Occipital lobe (tissue), 2 donors: ENCODE data around the gene LMAN1. TPM values are rescaled to one million over a fixed set of nuclear protein-coding genes. Genes with fewer than 3 reads are reported as not detected.
A peak's percentile ranks its signal among the peaks of the same experiment; 100 is the strongest.

Source experiments
- DNase-seq: peaks from one replicate; lab custom pipeline; 2025; lab: John Stamatoyannopoulos, UW
- total RNA-seq: library from RNA; depleted of rRNA; stranded (reverse); fragments of >200 nt; gene quantifications from one replicate; pipeline ENCODE4 v1.2.3, GENCODE V29; 2014

Gene LMAN1
- total RNA-seq, 1 donor from 2014 or later = 52.6 TPM

DNA sequence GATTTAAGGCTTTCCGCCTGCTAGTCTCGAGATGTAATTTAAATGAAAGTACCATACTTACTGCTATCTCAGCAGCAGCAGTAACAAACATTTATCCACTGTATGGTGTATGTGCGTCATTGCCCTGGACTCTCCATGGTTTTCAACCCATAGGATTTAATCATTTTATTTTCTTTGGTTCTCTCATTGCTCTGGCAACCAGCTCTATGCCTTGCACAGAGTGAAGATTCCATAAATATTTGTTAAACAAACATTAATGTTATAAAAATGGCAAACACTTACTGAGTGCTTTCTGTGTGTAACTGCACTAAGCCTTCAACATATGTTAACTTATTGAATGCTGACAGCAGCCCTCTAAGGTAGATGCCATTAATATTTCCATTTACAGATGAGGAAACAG, 1.3 kb upstream of the LMAN1 start:
- no peak for DNase-seq

DNA sequence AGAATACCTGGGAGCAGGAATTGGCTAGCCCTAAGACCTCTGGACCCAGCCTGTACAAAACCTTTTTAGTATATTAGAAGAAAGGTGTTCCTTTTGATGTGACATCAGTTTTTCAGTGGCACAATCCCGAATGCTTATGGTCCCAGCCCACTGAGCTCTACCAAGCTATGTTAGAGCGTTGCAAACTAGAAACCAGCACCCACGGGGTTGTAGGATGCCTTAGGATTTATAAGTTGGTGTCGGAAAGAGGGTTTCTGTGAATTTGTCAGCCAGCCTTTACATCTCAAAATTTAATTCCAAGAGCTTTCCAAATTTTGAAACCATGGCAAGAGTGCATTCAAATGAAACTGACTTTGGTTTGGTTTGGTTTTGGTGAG, 499 bp upstream of the LMAN1 start:
- DNase-seq = no peak

DNA sequence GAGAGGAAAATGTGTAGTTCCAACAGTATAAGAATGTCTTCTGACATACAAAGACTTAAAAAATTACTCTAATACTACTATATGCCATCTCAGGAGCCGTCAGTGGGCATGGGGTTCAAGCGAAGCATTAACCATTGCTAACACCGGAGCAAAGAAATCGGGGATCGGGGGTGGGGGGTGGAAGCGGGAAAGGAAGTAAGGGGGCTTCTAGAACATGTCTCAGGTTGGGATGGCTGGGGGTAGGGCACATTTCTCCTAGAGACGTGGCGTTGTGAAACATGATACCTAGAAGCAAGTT, 702 bp downstream of the LMAN1 start:
- no peak for DNase-seq

DNA sequence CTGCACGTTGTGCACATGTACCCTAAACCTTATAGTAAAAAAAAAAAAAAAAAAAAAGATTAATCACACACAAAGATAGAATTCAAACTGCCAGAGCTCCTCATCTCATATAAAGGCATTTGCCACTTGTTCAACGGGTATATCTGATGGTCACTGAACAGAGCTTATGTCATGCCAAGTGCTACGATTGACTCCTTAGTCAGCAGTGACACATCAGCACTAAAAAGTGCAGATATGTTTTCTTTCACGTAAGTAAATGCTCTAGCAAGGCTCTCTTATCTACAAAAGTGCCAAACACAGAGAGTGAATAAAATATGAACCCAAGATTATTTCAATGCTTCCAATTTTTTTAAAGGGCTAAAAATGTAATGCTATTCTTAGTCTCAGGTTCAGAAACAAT, 1.1 kb downstream of the LMAN1 start:
- no peak for DNase-seq

DNA sequence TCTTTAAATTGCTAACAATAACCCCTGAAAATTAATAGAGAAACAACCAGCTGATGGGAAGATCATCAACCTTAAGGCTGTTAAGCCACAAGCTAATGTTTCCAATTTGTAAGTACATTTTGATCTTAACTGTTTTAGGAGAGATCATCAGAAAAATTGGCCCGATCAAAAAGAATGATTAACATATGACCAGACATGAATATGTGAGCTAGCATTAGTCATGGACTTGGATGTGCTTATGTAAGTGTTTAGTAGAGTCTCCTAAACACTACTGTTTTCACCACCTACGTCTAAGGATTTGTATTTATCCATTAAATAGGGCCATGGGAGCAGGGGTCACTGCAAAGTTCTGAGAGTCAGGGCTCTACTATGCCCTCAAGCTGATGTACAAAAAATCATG, 4.3 kb downstream of the LMAN1 start:
- DNase-seq = no peak

DNA sequence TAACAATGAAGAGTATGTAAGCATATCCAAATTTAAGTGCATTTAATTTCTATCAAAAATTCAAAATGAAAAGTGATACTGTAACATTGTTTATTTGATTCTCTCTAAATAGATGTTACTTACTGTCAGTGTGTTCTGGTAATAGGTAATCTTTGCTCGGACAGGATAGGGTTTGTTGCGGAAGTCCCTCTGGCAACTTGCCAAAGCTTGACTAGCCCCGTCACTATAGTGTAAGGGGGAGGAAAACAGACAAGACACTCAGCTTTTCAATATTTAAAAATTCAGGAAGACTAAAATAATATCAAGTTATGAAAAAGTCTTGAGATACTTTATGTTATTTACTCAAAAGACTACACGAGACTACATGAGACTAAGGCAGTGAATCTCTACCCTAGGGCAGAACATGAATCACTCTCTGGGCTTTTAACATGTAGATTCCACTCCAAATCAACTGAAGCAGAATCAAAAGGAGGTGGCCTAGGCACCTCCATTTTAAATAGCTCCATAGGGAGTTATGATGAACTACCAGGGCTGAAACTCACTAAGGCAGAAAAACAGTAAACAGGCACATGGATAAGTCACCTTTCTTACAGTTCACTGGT, 5.9 kb downstream of the LMAN1 start:
- no peak for DNase-seq

DNA sequence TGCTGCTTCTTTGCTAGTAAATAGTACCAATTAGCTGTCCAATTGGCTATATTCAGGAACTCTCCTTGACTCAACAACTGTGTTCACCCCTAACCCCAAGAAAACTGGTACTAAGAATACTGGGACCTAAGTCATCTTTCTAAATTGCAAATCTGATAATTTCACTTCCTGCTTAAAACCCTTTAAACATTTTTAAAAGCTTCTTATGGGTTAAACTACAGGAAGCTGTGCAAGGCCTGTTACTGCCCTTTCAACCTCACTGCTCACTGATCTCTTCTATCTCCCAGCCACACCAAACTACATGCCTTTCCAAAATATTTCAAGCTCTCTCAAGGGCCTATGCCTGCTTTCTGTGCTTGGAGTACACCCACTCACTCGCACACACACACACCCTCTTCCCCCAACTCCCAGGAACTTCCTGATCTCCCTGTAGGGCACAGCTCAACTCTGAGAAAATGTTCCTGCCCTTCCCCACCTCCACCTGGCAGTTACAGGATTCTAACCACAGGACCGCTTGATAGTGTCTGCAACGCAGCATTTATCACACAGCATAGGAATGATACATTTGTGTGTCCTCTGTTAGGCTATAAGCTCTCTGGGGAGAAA, 6.7 kb downstream of the LMAN1 start:
- no peak for DNase-seq

DNA sequence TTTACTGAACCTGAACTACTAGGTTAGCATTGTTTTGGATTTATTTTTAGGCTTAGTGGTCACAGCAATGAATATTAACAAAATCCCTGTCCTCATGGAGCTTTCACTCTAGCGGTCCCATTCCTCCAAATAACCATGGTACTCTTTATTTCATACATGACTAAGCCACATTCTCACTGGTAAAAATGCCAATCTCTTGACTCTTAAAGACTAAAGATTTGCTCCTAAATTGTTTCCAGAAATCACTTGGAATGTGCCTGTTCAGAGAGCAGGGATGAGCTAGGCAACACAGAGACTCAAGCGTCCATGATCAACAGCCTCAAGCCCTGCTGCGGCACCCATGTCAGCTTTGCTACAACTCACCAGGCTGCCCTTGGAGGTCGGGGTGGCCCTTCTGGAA, 13.5 kb downstream of the LMAN1 start:
- no peak for DNase-seq

DNA sequence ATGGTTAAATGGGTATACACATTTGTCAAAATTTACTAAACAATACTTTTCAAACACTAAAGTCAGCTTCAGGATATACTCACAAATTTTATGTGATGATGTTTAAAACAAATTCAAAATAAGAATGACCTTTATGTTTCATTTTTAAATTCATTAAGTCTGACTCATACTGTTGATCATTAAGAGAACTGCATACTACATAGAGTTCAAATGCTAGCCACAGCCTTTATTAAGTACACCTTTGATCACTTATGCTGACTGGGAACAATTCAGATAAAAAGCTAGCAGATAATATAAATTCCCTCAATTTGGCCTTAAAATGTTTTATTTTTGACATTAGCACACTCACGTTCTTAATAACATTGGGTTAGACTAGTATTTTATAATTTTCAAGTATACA, 14.1 kb downstream of the LMAN1 start:
- no peak for DNase-seq

DNA sequence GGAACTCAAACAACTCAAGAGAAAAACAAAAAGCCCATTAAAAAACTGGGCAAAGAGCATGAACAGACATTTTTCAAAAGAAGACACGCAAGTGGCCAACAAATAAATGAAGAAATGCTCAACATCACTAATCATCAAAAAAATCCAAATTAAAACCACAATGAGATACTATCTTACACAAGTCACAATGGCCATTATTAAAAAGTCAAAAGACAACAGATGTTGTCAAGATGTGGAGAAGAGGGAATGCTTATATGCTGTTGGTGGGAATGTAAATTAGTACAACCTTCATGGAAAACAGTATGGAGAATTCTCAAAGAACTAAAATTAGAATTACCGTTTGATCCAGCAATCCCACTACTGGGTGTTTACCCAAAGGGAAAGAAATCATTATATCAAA, 15.1 kb downstream of the LMAN1 start:
- DNase-seq = no peak

DNA sequence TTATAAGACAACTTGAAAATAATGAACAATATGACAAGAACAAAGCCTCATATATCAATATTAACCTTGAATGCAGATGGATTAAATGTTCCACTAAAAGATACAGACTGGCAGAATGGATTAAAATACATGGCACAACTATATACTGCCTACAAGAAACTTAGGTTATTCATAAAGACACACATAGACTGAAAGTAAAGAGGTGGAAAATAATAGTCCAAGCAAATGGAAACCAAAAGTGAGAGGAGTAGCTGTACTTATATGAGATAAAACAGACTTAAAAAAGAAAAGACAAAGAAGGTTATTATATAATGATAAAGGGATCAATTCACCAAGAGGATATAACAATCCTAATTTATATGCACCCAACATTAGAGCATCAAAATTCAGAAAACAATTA, 18.2 kb downstream of the LMAN1 start:
- DNase-seq = no peak

DNA sequence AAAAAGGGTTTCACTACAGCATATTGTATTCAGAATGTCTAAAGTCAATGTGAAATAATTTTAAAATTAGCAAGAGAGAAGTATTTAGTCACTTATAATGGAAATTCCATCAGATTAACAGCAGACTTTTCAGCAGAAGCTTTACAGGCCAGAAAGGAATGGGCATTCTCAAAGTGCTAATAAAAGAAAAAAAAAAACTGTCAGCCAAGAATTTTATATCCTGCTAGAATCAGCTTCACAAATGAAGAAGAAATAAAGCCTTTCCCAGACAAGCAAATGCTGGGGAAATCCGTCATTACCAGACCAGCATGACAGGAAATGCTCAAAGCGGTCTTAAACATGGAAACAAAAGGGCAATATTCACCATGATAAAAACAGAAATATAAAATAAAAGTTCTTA, 18.8 kb downstream of the LMAN1 start:
- DNase-seq = no peak

DNA sequence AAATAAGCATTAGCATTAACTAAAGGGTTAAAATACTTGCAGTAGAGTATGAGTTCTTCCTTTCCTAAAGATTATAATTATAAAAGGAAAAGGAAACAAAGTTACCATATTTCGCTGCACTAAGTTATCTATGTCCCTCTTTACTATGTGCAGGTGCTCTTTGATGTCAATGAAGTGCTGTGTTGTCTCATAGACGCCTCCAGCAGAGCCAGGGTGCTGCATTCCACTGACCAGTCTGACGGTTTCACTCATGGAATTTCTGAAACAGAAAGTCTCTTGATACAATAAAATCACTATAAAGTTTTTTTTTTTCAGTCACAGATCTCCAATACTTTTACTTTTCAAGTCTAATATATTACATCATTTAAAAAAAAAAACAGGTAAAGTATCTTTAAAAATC, 26.1 kb downstream of the LMAN1 start:
- no peak for DNase-seq

DNA sequence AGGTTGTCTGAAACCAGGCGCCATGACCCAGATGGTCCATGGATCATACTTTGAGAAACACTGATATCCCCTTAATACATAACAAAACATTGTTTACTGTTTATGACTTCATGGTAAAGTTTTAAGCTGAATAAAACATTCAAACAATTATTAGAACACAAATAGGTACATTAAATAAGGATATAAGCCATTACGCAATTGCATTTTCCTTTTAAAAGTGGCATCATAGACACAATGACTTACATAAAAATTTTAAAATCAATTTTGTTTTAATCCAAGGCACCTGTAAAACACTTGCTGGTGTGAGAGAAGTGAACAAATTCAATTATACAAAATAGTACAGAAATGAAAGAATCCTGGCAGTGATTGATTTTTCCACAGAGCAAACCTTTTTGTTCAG, 30.4 kb downstream of the LMAN1 start:
- no peak for DNase-seq

DNA sequence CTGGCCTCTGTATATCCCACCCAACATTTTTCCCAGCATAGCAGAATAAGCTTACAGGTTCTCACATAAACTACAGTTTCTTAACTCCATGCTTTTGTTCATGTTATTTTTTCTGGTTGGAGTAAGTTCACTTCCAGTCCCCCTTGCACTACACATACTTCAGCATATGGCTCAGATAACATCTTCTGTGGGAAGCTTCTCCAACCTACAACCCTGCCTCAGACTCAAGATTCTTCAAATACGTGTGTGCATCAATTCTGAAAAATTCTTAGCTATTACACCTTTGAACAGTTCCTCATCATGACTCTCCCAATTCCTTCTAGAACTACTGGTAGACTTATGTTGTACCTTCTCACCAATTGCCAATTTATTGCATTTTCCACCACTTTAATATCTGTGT, 33.1 kb downstream of the LMAN1 start:
- DNase-seq = no peak

DNA sequence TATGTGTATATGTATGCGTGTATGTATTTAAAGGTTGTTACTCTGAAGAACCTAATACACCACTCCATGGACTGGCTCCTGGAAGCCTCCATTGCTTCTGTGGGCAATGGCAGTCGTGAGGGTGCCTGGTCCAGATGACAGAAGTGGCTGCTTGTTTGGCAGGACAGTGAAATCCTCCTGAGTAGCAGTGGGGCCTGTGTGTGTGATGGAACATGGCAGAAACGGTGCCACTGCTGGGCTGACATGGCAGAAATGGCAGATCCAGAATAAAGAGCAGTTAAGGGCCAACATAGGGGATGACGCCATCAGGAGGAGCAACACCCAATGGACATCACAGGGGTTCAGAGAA, 34.5 kb downstream of the LMAN1 start:
- DNase-seq = no peak

DNA sequence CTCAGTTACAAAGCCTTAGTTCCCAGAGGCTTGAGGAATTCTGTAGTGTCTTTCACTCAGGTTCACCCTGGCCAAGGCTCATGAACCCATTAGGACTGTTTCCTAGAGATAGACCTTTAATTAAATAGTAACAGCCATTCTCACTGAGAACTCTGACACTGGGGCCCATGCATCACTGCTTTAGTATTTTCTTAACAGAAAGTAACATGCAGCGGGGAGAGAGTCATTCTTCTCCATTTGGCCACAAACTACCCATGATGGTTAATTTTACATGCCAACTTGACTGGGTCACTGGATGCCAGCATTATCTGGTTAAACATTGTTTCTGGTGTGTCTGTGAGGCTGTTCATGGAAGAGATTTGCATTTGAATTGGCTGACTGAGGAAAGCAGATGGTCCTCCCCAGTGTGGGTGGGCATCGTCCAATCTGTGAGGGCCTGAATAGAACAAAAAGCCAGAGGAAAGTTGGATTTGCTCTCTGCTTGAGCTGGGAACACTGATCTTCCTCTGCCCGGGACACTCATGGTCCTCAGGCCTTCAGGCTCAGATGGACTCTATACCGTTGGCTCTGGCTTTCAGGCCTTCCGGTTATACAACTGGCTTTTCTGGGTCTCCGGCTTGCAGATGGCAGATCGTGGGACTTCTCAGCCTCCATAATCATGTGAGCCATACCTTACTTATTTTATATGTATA, 35.0 kb downstream of the LMAN1 start:
- DNase-seq = no peak

DNA sequence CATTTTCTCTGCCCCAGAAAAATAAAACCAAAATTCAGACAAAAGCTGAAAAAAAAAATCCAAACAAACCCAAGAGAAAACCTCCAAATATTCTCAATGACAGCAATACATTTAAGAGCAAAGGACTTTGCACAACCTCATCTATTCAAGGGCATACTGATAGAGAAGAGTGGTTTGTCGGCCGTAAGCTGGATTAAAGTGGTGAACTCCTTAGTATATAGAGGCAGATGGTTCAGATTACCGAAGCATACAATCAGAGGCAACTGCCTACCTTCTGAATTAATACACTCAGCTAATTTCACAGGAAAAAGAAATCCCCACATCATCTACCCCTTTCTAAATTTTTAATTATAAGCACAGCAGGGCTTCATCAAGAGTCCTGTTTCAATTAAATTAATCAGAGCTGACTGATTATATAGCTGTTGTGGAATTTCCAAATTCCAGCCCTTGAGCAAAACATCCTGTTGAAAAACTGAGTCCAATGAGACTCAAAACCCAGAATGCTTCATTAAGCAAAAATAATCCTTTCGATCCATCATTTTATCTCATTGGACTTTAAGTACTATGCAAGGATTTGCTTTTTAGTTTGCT, 40.5 kb downstream of the LMAN1 start, which contains the start of gene CPLX4:
Gene CPLX4 (minus strand): TSS at position 190 of the 591 bp plus-strand sequence. CDS start 187 bp downstream, at position 3.
- no peak for DNase-seq

DNA sequence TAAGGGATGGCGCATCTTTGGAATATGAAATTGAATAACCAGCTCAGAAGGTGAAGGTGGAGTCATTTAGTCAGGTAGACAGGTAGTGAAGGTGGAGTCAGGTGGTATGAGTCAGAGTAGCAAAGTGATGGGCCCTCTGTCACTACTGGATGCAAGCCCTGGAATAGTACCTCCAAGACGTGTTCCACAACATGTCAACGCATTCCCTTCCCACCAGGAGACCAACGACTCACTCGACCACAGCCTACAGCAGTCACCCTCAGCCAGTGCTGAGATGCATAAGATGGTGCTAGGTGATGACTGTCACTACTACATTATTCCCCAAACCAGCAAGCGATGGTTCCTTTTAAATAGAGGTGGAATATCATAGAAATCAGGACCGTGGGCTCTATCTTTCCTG, 47.4 kb downstream of the LMAN1 start:
- no peak for DNase-seq

DNA sequence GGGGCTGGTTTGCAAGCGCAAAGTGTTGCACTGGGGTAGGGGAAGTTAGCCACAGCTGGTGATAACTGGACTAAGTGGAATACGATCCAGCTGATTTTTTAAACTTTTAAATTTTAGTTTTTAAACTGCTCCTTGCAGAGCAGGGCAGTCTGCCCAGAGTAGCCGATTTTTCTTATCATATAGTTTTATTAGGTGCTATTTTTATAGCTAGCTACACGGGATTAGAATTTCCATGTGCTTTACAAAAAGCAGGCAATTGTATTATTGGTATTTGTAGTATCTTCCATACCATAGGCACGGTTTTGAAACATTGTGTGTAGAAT, 50.2 kb downstream of the LMAN1 start:
- no peak for DNase-seq

DNA sequence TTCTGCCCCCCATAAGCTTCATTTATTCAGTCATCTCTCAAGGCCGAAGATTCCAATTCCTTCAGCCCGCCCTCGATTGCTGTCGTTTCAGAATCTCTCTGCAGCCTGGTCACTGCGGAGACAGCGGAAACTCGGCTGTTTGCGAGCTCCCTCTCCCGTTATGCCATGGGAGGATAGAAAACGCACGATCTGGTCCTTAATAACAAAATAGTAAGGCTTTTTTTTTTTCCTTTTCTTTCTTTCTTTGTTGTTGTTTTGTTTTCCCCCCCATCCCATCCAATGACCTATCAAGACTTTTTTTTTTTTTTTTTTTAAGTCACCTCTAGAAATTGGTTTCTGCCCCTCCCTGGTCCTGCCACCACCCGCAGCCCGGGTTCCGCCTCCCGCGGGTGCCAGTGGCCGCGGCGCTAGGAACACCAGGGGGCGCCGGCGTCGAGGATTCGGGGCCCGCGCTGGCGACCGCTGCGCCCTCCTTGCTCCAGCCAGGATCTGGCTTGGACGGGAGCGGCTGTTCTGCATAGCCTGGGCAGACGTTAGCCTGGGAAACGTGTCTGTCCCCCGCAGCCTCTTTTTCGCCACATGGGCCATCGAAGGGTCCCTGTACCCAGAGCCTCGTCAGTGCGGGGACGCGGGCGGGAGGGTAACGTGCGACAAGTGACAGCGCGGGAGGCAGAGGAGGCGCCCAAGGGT, 50.7 kb downstream of the LMAN1 start:
- DNase-seq = peak; percentile 13

DNA sequence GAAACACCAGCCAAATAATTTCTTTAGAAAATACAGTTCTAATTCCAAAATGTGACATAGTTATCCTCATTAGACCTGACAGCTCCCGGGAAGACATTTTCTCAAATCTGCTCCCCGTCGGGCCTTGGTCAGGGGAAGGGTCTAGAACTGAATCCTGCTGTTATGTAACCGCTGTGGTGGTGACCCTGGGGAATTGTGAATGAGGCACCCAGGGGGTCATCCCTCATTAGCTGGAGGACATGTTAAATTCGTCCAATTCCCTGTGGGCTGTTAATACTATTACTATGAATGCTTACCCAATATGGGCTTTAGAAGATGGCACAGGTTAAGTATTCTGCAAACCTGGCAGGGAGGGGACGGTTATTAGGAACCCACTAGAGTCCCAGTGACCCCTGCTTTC, 52.4 kb downstream of the LMAN1 start:
- DNase-seq = no peak

DNA sequence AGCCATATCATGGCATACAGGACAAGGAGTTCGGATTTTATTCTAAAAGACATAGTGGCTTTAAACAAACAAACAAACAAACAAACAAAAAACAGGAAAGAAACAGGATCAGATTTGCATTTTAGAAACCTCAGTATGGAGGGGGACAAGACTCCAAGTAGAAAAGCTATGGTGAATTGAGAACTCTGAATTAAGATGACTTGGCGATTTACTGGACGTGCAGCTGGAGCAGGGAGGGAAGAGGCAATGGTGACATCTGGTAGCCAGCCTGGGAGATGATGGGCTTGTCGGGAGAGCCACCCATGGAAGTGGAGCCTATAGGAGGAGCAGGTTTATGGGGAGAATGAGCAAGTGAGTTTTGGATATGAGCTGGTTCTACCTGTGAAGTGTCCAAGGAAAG, 53.8 kb downstream of the LMAN1 start:
- DNase-seq = no peak
